Activated CD4-positive, alpha-beta T cell treated with anti-CD3 and anti-CD28 coated beads, Interleukin-2, amount 50 U/mL, for 48 hours (primary cell): Measurements from ENCODE around the gene PAPOLA.

Source experiments
- DNase-seq, 2 experiments: peaks; one replicate each; pipeline ENCODE4 v3.0.0-alpha.2; 2020

The PAPOLA gene

GRCh38 chr14:96568621-96569020 is 66.4 kb downstream of the PAPOLA start:
- DNase-seq = no peak

GRCh38 chr14:96571311-96571710 is 69.1 kb downstream of the PAPOLA start:
- DNase-seq = no peak

GRCh38 chr14:96573473-96574100 is 71.4 kb downstream of the PAPOLA start:
- DNase-seq = no peak

- DNase-seq = no peak
Measured at GRCh38 chr14:96574171-96574632, 72.0 kb downstream of the PAPOLA start.

GRCh38 chr14:96574633-96575632 is 72.8 kb downstream of the PAPOLA start:
- DNase-seq = no peak

- no peak for DNase-seq
Measured at GRCh38 chr14:96576359-96576758, 74.2 kb downstream of the PAPOLA start.

GRCh38 chr14:96576937-96577336 is 74.8 kb downstream of the PAPOLA start:
- no peak for DNase-seq

GRCh38 chr14:96578619-96579018 is 76.4 kb downstream of the PAPOLA start:
- no peak for DNase-seq

- DNase-seq = no peak
Measured at GRCh38 chr14:96579358-96579757, 77.2 kb downstream of the PAPOLA start.

GRCh38 chr14:96579855-96580254 is 77.7 kb downstream of the PAPOLA start:
- no peak for DNase-seq

- no peak for DNase-seq
Measured at GRCh38 chr14:96580566-96580965, 78.4 kb downstream of the PAPOLA start.

- no peak for DNase-seq
Measured at GRCh38 chr14:96581026-96581425, 78.8 kb downstream of the PAPOLA start.

GRCh38 chr14:96581902-96582301 is 79.7 kb downstream of the PAPOLA start:
- DNase-seq = no peak

- DNase-seq = no peak
Measured at GRCh38 chr14:96582411-96582961, 80.3 kb downstream of the PAPOLA start.

- DNase-seq = no peak
Measured at GRCh38 chr14:96582995-96583394, 80.8 kb downstream of the PAPOLA start.

- DNase-seq = no peak
Measured at GRCh38 chr14:96583569-96584041, 81.4 kb downstream of the PAPOLA start.

GRCh38 chr14:96584199-96584906 is 82.2 kb downstream of the PAPOLA start:
- DNase-seq = peak; percentile 25 to 44

GRCh38 chr14:96584907-96585671 is 82.9 kb downstream of the PAPOLA start:
- DNase-seq = no peak

GRCh38 chr14:96585672-96586013 is 83.5 kb downstream of the PAPOLA start:
- no peak for DNase-seq

GRCh38 chr14:96586056-96586455 is 83.9 kb downstream of the PAPOLA start:
- no peak for DNase-seq

GRCh38 chr14:96586921-96587822 is 85.0 kb downstream of the PAPOLA start:
- DNase-seq = no peak
